ENCODE measurements around the gene IGHMBP2.

DNA sequence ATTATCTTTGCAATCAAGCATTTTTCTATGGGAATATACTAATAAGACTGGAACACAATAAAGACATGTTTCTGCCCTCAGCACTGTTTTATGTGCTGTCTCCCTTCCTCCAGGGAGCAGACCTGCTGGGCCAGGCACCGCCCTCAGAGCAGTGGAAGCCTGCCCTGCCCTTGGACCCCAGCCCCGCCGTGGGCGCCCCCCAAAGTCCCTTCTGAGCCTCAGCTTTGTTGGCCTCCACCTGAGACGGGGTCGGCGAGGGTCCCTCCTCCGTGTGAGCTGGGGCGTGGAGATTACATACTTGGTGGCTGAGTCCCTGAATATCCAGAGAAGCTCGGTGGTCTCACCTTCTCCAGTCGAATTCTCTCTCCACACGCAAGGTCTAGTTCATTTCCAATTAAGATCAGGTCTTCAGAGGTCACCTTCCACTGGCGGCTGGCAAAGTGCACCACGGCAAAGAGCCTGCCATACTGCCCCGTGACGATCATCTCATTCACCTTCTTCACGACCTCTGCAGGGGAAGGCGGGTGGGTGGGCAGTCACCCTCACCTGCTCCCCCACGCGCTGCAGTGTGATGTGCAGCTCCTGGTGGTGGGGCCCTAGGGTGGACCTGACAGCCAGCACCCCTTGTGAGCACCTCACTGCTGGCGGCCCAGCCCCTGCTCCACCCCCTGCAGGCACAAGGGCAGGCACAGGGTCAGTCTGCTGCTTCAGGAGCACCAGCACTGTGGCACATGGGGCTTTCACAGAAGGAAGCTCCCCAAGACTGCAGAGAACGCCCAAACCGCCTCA is 7.3 kb upstream of the IGHMBP2 start:
- TF ChIP-seq EZH2 (IDR thresholded peaks at IDR 0.05; ENCODE audit: borderline replicate concordance, low read length), result no peak
- TF ChIP-seq, protein P1, sequence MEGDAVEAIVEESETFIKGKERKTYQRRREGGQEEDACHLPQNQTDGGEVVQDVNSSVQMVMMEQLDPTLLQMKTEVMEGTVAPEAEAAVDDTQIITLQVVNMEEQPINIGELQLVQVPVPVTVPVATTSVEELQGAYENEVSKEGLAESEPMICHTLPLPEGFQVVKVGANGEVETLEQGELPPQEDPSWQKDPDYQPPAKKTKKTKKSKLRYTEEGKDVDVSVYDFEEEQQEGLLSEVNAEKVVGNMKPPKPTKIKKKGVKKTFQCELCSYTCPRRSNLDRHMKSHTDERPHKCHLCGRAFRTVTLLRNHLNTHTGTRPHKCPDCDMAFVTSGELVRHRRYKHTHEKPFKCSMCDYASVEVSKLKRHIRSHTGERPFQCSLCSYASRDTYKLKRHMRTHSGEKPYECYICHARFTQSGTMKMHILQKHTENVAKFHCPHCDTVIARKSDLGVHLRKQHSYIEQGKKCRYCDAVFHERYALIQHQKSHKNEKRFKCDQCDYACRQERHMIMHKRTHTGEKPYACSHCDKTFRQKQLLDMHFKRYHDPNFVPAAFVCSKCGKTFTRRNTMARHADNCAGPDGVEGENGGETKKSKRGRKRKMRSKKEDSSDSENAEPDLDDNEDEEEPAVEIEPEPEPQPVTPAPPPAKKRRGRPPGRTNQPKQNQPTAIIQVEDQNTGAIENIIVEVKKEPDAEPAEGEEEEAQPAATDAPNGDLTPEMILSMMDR (IDR thresholded peaks at IDR 0.05; ENCODE audit: low read length), result no peak

All from OCI-LY1 (cell line).